ENCODE data around the gene NOC4L. TPM values are rescaled to one million over a fixed set of nuclear protein-coding genes. Genes with fewer than 3 reads are reported as not detected.

The NOC4L gene
- polyA plus RNA-seq, 1 donor (not counting 4 experiments of a cell fraction or from before 2014, with no cell fraction given), result 3.7 TPM

- Histone ChIP-seq H3K9ac (ENCODE audit: control insufficient read depth, extremely low read depth, insufficient read depth, low read length) (no peak overlapping the region), H3K4me2 (ENCODE audit: control insufficient read depth, extremely low read depth, insufficient read depth, low read depth, low read length) (no peak overlapping the region), H3K4me1 (ENCODE audit: control insufficient read depth, extremely low read depth, insufficient read depth, low read length) (peaks cover 3% of the 10 kb centered on the region), H3K27me3 (ENCODE audit: control insufficient read depth, extremely low read depth, insufficient read depth, low read length) (peaks cover 5% of the 10 kb centered on the region), H3K27ac (ENCODE audit: control insufficient read depth, insufficient read depth, low read length) (no peak overlapping the region), H3K4me3 (ENCODE audit: control insufficient read depth in 2 of 3, extremely low read depth in 1 of 3, insufficient read depth in 2 of 3, low read depth in 1 of 3, low read length in 3 of 3) (no peak overlapping the region), H2AFZ (ENCODE audit: control insufficient read depth, low read length) (no peak overlapping the region), H3K9me1 (ENCODE audit: control insufficient read depth, extremely low read depth, insufficient read depth, low read length) (no peaks in the 10 kb centered on the region), H3K9me3 (ENCODE audit: control insufficient read depth, low read depth, low read length) (peaks cover 9% of the 10 kb centered on the region), H3K36me3 (ENCODE audit: control insufficient read depth in 2 of 2, extremely low read depth in 1 of 2, insufficient read depth in 2 of 2, low read length in 2 of 2) (no peaks in the 10 kb centered on the region), H4K20me1 (ENCODE audit: control insufficient read depth, extremely low read depth, insufficient read depth, low read length) (no peaks in the 10 kb centered on the region), H3K79me2 (ENCODE audit: control insufficient read depth, insufficient read depth, low read length) (no peaks in the 10 kb centered on the region)
- TF ChIP-seq CTCF (optimal IDR thresholded peaks at IDR 0.05 in 1 of 3, IDR thresholded peaks at IDR 0.05 in 1 of 3, conservative IDR thresholded peaks at IDR 0.05 in 1 of 3; ENCODE audit: extremely low read depth in 1 of 3, insufficient read depth in 2 of 3, low read length in 3 of 3) (no peak), EZH2 (IDR thresholded peaks at IDR 0.05; ENCODE audit: low read length) (no peak)
- DNase-seq (ENCODE audit: low read depth, low spot score) (no peak), FAIRE-seq (no peak)
- dilution Hi-C loops (cut with MboI; ENCODE audit: extremely low pct_ligation_motif_present, low sequenced_read_pairs), result no loop called here
Observed at GRCh38 chr12:132190834-132191500, 46.7 kb downstream of the NOC4L start.

- TF ChIP-seq CTCF (optimal IDR thresholded peaks at IDR 0.05 in 1 of 3, IDR thresholded peaks at IDR 0.05 in 1 of 3, conservative IDR thresholded peaks at IDR 0.05 in 1 of 3; ENCODE audit: extremely low read depth in 1 of 3, insufficient read depth in 2 of 3, low read length in 3 of 3) (no peak), EZH2 (IDR thresholded peaks at IDR 0.05; ENCODE audit: low read length) (no peak)
- Histone ChIP-seq H3K36me3 (ENCODE audit: control insufficient read depth in 2 of 2, extremely low read depth in 1 of 2, insufficient read depth in 2 of 2, low read length in 2 of 2) (no peaks in the 10 kb centered on the region), H4K20me1 (ENCODE audit: control insufficient read depth, extremely low read depth, insufficient read depth, low read length) (no peaks in the 10 kb centered on the region), H3K9ac (ENCODE audit: control insufficient read depth, extremely low read depth, insufficient read depth, low read length) (no peak overlapping the region), H3K4me3 (ENCODE audit: control insufficient read depth in 2 of 3, extremely low read depth in 1 of 3, insufficient read depth in 2 of 3, low read depth in 1 of 3, low read length in 3 of 3) (no peak overlapping the region), H2AFZ (ENCODE audit: control insufficient read depth, low read length) (no peak overlapping the region), H3K27ac (ENCODE audit: control insufficient read depth, insufficient read depth, low read length) (no peak overlapping the region), H3K4me2 (ENCODE audit: control insufficient read depth, extremely low read depth, insufficient read depth, low read depth, low read length) (no peak overlapping the region), H3K4me1 (ENCODE audit: control insufficient read depth, extremely low read depth, insufficient read depth, low read length) (peaks cover 3% of the 10 kb centered on the region), H3K27me3 (ENCODE audit: control insufficient read depth, extremely low read depth, insufficient read depth, low read length) (peaks cover 4% of the 10 kb centered on the region), H3K9me3 (ENCODE audit: control insufficient read depth, low read depth, low read length) (peaks cover 9% of the 10 kb centered on the region), H3K79me2 (ENCODE audit: control insufficient read depth, insufficient read depth, low read length) (no peaks in the 10 kb centered on the region), H3K9me1 (ENCODE audit: control insufficient read depth, extremely low read depth, insufficient read depth, low read length) (no peaks in the 10 kb centered on the region)
- dilution Hi-C loops (cut with MboI; ENCODE audit: extremely low pct_ligation_motif_present, low sequenced_read_pairs), result no loop called here
- DNase-seq (ENCODE audit: low read depth, low spot score), result no peak
- FAIRE-seq, result no peak
Observed at GRCh38 chr12:132191715-132192553, 47.7 kb downstream of the NOC4L start.

Data from keratinocyte (primary cell).